ENCODE data around the gene ATP8B4.

- TF ChIP-seq POLR2A (IDR thresholded peaks at IDR 0.05) (no peak), CTCF (IDR thresholded peaks at IDR 0.05) (no peak)
Observed at GRCh38 chr15:49889536-49889935, 229.5 kb downstream of the ATP8B4 start.

Measured in testis (tissue), 2 donors.